Ascending aorta (tissue), 2 donors: ENCODE measurements around the gene KCNAB1. TPM values are rescaled to one million over a fixed set of nuclear protein-coding genes. Genes with fewer than 3 reads are reported as not detected.
A peak's percentile ranks its signal among the peaks of the same experiment; 100 is the strongest.

Experiments used
- DNase-seq, 2 donors: peaks; one replicate each; pipeline ENCODE4 v3.0.0-alpha.2; 2019; ENCODE audit warnings: low spot score in 2 of 2
- H3K27ac ChIP-seq, 2 donors: fragments of 200-600 bp; sonication (generic); one replicate each; pipeline ENCODE4 v1.5.1; 2016 to 2017; ENCODE audit warnings: mild to moderate bottlenecking in 1 of 2
- H3K27me3 ChIP-seq: fragments of 200-600 bp; sonication (generic); one replicate; pipeline ENCODE4 v1.5.1; 2017
- H3K36me3 ChIP-seq, 2 donors: fragments of 200-600 bp; sonication (generic); one replicate each; pipeline ENCODE4 v1.5.1; 2016
- H3K4me1 ChIP-seq, 2 donors: fragments of 200-600 bp; sonication (generic); one replicate each; pipeline ENCODE4 v1.5.1; 2016 to 2017; ENCODE audit warnings: mild to moderate bottlenecking in 1 of 2
- H3K4me3 ChIP-seq, 2 donors: fragments of 200-600 bp; sonication (generic); one replicate each; pipeline ENCODE4 v1.5.1; 2016 to 2017; ENCODE audit warnings: mild to moderate bottlenecking in 1 of 2
- H3K9me3 ChIP-seq, 2 donors: fragments of 200-600 bp; sonication (generic); one replicate each; pipeline ENCODE4 v1.5.1; 2016
- intact Hi-C: fragments of 100-400 bp; cut with DNase I; formaldehyde crosslinking; loops from one replicate; pipeline ENCODE4 v1.15.1; 2023
- total RNA-seq: library from RNA; depleted of rRNA; stranded (reverse); fragments of >200 nt; gene quantifications from one replicate; pipeline ENCODE4 v1.1.0, GENCODE V29; 2016
- TF ChIP-seq, protein P1 (sequence below), 3 experiments: fragments of 200-600 bp in 2 of 3; fragments of 450-650 bp in 1 of 3; sonication (generic) in 2 of 3; IDR thresholded peaks; one replicate each; pipeline ENCODE4 v1.5.1; 2016 to 2019; ENCODE audit warnings: antibody characterized with exemption in 3 of 3, mild to moderate bottlenecking in 1 of 3, moderate library complexity in 1 of 3

KCNAB1 gene
- total RNA-seq, 1 donor from 2014 or later, result 15.1 TPM

DNA sequence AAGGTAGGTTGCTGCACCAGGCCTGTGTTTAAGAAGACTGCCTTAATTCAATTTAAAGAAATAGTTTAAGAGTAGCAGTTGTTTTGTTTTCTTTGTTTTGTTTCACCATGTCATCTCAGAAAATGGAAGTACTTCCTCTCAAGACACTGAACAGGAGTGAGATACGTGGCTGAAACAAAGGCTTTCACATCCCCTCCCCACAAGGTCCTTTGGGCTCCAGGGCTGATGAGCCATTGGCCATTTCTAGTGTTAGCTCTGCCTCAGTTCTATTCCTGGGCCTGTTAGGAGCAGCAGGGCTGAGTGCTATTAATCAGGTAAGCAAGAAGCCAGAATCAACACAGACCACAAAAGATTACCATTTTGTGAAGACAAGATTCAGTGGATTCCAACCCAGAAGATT is 132.8 kb downstream of the KCNAB1 start:
- TF ChIP-seq, protein P1, sequence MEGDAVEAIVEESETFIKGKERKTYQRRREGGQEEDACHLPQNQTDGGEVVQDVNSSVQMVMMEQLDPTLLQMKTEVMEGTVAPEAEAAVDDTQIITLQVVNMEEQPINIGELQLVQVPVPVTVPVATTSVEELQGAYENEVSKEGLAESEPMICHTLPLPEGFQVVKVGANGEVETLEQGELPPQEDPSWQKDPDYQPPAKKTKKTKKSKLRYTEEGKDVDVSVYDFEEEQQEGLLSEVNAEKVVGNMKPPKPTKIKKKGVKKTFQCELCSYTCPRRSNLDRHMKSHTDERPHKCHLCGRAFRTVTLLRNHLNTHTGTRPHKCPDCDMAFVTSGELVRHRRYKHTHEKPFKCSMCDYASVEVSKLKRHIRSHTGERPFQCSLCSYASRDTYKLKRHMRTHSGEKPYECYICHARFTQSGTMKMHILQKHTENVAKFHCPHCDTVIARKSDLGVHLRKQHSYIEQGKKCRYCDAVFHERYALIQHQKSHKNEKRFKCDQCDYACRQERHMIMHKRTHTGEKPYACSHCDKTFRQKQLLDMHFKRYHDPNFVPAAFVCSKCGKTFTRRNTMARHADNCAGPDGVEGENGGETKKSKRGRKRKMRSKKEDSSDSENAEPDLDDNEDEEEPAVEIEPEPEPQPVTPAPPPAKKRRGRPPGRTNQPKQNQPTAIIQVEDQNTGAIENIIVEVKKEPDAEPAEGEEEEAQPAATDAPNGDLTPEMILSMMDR (IDR thresholded peaks at IDR 0.05), result no peak

DNA sequence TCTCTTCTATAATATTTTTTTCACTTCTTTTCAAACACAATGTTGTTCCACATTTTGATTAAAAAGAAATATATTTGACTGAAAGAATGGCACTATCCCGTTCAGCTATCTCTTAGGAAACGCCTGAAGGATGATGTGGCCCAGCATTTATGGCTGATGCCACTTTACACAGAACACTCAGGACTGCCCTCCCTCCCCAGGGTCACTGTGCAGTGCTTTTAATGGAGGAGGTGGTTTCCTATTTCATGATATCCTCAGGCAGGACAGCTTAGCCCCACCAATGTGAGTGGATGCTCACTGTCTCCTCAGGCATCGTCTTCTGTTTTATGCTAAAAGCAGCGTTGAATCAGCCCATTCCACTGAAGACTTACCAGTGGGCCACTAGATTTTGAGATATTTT is 135.9 kb downstream of the KCNAB1 start:
- TF ChIP-seq, protein P1 (IDR thresholded peaks at IDR 0.05), result no peak
- H3K4me3 ChIP-seq, result no peak overlapping the region
- H3K27ac ChIP-seq, result no peak overlapping the region
- intact Hi-C loops, result no loop called here
- H3K36me3 ChIP-seq, result no peaks in the 10 kb centered on the region
- no peaks in the 10 kb centered on the region for H3K9me3 ChIP-seq
- no peaks in the 10 kb centered on the region for H3K4me1 ChIP-seq
- no peaks in the 10 kb centered on the region for H3K27me3 ChIP-seq
- no peak for DNase-seq

More for the DNA sequence above, 132.8 kb downstream of the KCNAB1 start:
- DNase-seq, result no peak
- no peaks in the 10 kb centered on the region for H3K9me3 ChIP-seq
- H3K27ac ChIP-seq, result no peak overlapping the region
- no peaks in the 10 kb centered on the region for H3K4me1 ChIP-seq
- H3K36me3 ChIP-seq, result no peaks in the 10 kb centered on the region
- H3K4me3 ChIP-seq, result no peak overlapping the region
- intact Hi-C loops, result no loop called here
- no peaks in the 10 kb centered on the region for H3K27me3 ChIP-seq

DNA sequence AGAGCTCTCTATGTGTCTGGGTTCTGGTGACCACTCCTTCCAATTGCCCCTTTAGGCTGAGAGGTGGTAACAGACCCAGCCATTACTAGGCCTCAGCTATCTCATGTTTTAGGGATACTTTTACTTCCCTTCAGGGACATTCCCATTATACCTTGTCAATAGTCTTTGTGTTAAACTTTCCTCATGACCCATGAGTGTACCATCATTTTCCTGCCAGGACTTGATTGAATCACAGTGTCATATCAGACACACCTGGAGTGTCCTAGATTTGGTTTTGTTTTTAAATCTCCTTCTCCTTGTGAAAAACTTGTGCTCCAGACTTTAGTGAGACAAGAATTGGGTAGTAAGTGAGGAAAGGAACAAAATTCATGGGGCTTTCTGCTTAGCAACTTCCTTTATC is 136.6 kb downstream of the KCNAB1 start:
- H3K27me3 ChIP-seq, result no peaks in the 10 kb centered on the region
- no peak overlapping the region for H3K27ac ChIP-seq
- no peaks in the 10 kb centered on the region for H3K4me1 ChIP-seq
- intact Hi-C loops, result no loop called here
- H3K4me3 ChIP-seq, result no peak overlapping the region
- TF ChIP-seq, protein P1 (IDR thresholded peaks at IDR 0.05), result no peak
- no peaks in the 10 kb centered on the region for H3K36me3 ChIP-seq
- no peak for DNase-seq
- H3K9me3 ChIP-seq, result no peaks in the 10 kb centered on the region

DNA sequence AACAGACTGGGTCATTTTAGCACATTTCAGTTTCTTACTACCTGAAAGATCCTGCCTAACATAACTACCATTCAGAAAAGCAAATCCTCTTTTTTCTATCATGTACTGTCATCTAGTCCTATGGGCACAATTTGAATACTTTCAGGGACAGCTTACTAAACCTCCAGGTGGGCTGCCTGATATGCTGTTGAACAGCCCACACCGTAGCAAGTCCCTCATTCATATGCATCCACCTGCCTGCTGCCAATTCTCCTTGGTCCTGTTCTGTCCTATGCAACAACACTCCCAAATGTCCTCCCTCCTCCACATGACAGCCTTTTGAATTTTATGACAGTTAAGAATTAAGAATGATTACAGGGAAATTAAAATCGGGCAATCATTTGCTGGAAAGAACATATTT is 137.9 kb downstream of the KCNAB1 start:
- Histone ChIP-seq H3K4me3 (no peak overlapping the region), H3K4me1 (no peaks in the 10 kb centered on the region), H3K36me3 (no peaks in the 10 kb centered on the region), H3K9me3 (no peaks in the 10 kb centered on the region), H3K27ac (no peak overlapping the region), H3K27me3 (no peaks in the 10 kb centered on the region)
- no peak for DNase-seq
- TF ChIP-seq, protein P1 (IDR thresholded peaks at IDR 0.05), result no peak
- intact Hi-C loops, result no loop called here

DNA sequence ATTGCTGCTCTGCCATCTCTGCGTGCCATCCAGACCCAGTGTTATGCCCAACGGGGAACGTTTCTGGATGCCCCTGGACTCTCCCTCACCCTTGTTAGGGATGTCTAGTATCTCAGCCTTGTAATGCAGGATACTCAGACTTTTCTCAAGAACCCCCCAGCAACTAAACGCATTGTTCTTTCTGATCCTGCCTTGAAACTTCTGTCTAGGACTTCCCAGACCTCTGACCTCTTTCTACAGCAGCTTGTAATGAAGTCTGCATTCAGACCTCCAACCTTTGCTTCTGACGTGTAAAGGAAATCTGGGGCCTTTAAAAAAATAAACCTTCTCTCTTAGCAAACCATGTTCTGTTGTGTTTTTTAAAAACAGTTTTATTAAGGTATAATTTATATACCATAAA is 139.5 kb downstream of the KCNAB1 start:
- peak overlapping the region in 1 of 2 donors; percentile 20 for H3K27ac ChIP-seq
- no peak for DNase-seq
- no peaks in the 10 kb centered on the region for H3K4me1 ChIP-seq
- intact Hi-C loops, result no loop called here
- no peaks in the 10 kb centered on the region for H3K9me3 ChIP-seq
- H3K4me3 ChIP-seq, result no peak overlapping the region
- TF ChIP-seq, protein P1 (IDR thresholded peaks at IDR 0.05), result no peak
- no peaks in the 10 kb centered on the region for H3K27me3 ChIP-seq
- H3K36me3 ChIP-seq, result no peaks in the 10 kb centered on the region

DNA sequence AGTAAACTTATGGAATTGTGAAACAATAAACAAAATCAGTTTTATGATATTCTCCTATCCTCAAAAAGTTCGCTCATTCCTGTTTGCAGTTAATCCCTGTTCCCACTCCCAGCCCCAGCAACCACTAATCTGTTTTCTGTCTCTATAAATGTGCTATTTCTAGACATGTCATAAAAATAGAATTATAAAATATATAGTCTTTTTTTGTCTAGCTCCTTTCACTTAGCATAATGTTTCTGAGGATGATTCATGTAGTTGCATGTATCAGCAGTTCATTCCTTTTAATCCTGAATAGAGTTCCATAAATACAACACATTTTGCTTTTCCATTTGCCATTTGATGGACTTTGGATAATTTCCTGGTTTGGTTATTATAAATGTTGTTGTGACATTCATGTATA is 140.0 kb downstream of the KCNAB1 start:
- Histone ChIP-seq H3K4me1 (no peaks in the 10 kb centered on the region), H3K27ac (no peak overlapping the region), H3K9me3 (no peaks in the 10 kb centered on the region), H3K4me3 (no peak overlapping the region), H3K27me3 (no peaks in the 10 kb centered on the region), H3K36me3 (no peaks in the 10 kb centered on the region)
- intact Hi-C loops, result no loop called here
- TF ChIP-seq, protein P1 (IDR thresholded peaks at IDR 0.05), result no peak
- no peak for DNase-seq
